ENCODE results near the gene ECE1.

DNA sequence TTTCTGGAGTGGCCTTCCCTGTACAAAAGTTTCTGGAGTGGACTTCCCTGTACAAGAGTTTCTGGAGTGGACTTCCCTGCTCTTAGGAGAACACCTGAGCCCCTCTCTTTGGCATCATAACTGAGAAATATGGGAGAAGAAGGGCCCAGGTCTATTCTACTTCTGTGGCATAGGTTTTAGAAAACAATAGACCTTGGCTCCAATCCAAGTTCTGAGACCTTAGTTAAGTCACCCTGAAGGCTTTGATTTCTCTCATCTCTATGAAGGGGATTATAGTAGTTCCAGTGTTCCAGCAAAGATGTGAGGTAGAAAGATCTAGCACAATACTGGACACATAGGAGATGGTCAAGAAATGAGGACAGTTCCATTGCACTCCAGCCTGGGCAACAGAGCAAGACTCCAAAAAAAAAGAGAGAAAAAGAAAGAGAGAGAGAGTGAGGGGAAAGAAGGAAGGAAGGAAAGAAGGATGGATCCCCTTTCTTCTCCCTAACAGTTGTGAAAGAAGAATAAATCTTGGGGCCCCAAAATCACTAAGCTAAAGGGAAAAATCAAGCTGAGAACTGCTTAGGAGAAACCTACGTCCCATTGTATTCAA lies 100.3 kb downstream of the ECE1 start:
- TF ChIP-seq POLR2A (IDR thresholded peaks at IDR 0.05; ENCODE audit: low read depth, low read length) (no peak), CEBPB (IDR thresholded peaks at IDR 0.05; ENCODE audit: low read depth, low read length) (no peak), BHLHE40 (IDR thresholded peaks at IDR 0.05; ENCODE audit: low read depth, low read length) (no peak), CHD1 (IDR thresholded peaks at IDR 0.05; ENCODE audit: low read depth, low read length) (no peak), RAD21 (IDR thresholded peaks at IDR 0.05; ENCODE audit: low read length) (no peak), SMC3 (IDR thresholded peaks at IDR 0.05; ENCODE audit: low read depth, low read length) (no peak), MAFK (IDR thresholded peaks at IDR 0.05; ENCODE audit: low read depth, low read length) (no peak), MAZ (IDR thresholded peaks at IDR 0.05; ENCODE audit: borderline replicate concordance, low read depth, low read length) (no peak)
- TF ChIP-seq, protein P1, sequence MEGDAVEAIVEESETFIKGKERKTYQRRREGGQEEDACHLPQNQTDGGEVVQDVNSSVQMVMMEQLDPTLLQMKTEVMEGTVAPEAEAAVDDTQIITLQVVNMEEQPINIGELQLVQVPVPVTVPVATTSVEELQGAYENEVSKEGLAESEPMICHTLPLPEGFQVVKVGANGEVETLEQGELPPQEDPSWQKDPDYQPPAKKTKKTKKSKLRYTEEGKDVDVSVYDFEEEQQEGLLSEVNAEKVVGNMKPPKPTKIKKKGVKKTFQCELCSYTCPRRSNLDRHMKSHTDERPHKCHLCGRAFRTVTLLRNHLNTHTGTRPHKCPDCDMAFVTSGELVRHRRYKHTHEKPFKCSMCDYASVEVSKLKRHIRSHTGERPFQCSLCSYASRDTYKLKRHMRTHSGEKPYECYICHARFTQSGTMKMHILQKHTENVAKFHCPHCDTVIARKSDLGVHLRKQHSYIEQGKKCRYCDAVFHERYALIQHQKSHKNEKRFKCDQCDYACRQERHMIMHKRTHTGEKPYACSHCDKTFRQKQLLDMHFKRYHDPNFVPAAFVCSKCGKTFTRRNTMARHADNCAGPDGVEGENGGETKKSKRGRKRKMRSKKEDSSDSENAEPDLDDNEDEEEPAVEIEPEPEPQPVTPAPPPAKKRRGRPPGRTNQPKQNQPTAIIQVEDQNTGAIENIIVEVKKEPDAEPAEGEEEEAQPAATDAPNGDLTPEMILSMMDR (conservative IDR thresholded peaks at IDR 0.05; ENCODE audit: low read depth, low read length), result no peak

All from IMR-90 (cell line).